Uterus (tissue), 4 donors: ENCODE results near the gene PARD3. TPM values are rescaled to one million over a fixed set of nuclear protein-coding genes. Genes with fewer than 3 reads are reported as not detected.

Source experiments
- DNase-seq, 2 donors: peaks; one replicate each; pipeline ENCODE4 v3.0.0-alpha.2; 2019 to 2020
- H3K27ac ChIP-seq, 2 donors: fragments of 200-600 bp; sonication (generic); 1 replicate in 1 of 2; 2 replicates in 1 of 2; pipeline ENCODE4 v1.5.1; 2016 to 2018
- H3K27me3 ChIP-seq, 2 donors: fragments of 200-600 bp; sonication (generic); one replicate each; pipeline ENCODE4 v1.5.1; 2018 to 2019; ENCODE audit warnings: control low read depth in 1 of 2
- H3K36me3 ChIP-seq, 2 donors: fragments of 200-600 bp; sonication (generic); one replicate each; pipeline ENCODE4 v1.5.1; 2019; ENCODE audit warnings: control low read depth in 1 of 2
- H3K4me1 ChIP-seq, 2 donors: fragments of 200-600 bp; sonication (generic); one replicate each; pipeline ENCODE4 v1.5.1; 2018 to 2019; ENCODE audit warnings: control low read depth in 1 of 2
- H3K4me3 ChIP-seq, 2 donors: fragments of 200-600 bp; sonication (generic); 1 replicate in 1 of 2; 2 replicates in 1 of 2; pipeline ENCODE4 v1.5.1; 2018 to 2019; ENCODE audit warnings: mild to moderate bottlenecking in 1 of 2
- H3K9me3 ChIP-seq, 2 donors: fragments of 200-600 bp; sonication (generic); one replicate each; pipeline ENCODE4 v1.5.1; 2019; ENCODE audit warnings: control low read depth in 1 of 2
- CTCF ChIP-seq, 4 experiments: fragments of 200-600 bp in 2 of 4; fragments of 450-650 bp in 2 of 4; sonication (generic) in 2 of 4; IDR thresholded peaks; one replicate each; pipeline ENCODE4 v1.5.1; 2016 to 2019; ENCODE audit warnings: antibody characterized with exemption in 4 of 4, mild to moderate bottlenecking in 2 of 4, moderate library complexity in 1 of 4
- POLR2A ChIP-seq, 2 donors: fragments of 450-650 bp; IDR thresholded peaks; one replicate each; pipeline ENCODE4 v1.6.1; 2016; ENCODE audit warnings: antibody characterized with exemption in 2 of 2, mild to moderate bottlenecking in 1 of 2, moderate library complexity in 1 of 2
- intact Hi-C: fragments of 100-400 bp; cut with DNase I; formaldehyde crosslinking; loops from one replicate; pipeline ENCODE4 v1.15.1; 2023; ENCODE audit warnings: low total_unique reads
- total RNA-seq, 4 donors: library from RNA; depleted of rRNA in 3 of 4; stranded (reverse); fragments of >200 nt in 3 of 4; gene quantifications; one replicate each; pipeline versions ENCODE4 v1.1.0 to v1.2.4, GENCODE V29; 2014 to 2023
- donor health status: DM: yes; HTN: yes; CAD: no.

PARD3 gene
- total RNA-seq, 4 donors from 2014 or later, result 42.1 to 96.1 (median 51.5) TPM

GRCh38 chr10:34698979-34699378 lies 116.1 kb downstream of the PARD3 start:
- Histone ChIP-seq H3K9me3 (no peaks in the 10 kb centered on the region), H3K27ac (no peak overlapping the region), H3K27me3 (no peaks in the 10 kb centered on the region), H3K4me1 (peaks cover 0 to 3% of the 10 kb centered on the region in 2 donors), H3K36me3 (no peaks in the 10 kb centered on the region), H3K4me3 (no peak overlapping the region)
- TF ChIP-seq POLR2A (IDR thresholded peaks at IDR 0.05), result no peak
- DNase-seq, result no peak
- intact Hi-C loops, result no loop called here

- H3K27ac ChIP-seq, result no peak overlapping the region
- H3K4me1 ChIP-seq, result peaks cover 0 to 3% of the 10 kb centered on the region in 2 donors
- no peaks in the 10 kb centered on the region for H3K27me3 ChIP-seq
- TF ChIP-seq CTCF (IDR thresholded peaks at IDR 0.05), result no peak
- TF ChIP-seq POLR2A (IDR thresholded peaks at IDR 0.05), result no peak
- H3K36me3 ChIP-seq, result no peaks in the 10 kb centered on the region
- intact Hi-C loops, result no loop called here
- H3K9me3 ChIP-seq, result no peaks in the 10 kb centered on the region
- H3K4me3 ChIP-seq, result no peak overlapping the region
- no peak for DNase-seq
Measured at GRCh38 chr10:34698248-34698831, 116.8 kb downstream of the PARD3 start.

DNA sequence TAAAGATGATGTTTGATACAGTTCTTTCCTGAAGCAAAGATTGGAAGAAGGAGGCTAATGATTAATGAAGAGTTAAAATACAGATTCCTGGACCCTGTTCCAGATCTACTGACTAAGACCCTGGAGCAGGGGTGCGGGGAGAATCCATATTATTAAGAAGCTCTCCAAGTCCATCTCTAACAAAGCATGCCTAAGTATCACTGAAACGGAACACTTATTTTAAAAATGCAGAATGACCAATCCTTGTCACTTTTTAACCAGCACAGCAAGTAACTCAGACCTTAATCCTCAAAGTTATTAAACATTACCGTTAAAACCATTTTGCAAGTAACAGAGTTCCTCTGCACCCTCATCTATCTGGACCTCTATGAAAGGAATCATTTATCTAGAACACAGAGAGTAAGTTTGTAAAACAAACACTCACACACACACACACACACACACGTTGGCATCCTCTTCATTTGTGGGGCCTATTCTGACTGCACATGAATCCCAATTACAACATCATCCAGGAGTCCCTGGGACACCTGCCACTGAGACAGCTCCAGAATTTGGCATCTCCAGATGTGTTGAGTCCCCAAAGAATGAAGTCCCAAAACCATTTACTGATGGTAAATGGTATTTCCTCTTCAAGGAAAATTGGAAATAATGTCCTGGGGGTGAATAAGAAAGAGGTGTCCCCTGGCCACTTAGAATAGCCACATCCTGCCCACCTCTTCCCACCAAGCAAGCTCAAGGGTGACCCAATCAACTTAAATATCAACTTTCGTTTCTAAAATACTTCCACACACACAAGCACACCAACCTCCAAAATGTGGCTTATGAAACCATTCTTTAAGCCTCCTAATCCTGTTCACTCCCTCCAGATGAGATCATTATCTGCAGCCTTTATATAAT lies 117.5 kb downstream of the PARD3 start:
- no peak for TF ChIP-seq POLR2A (IDR thresholded peaks at IDR 0.05)
- no peak for TF ChIP-seq CTCF (IDR thresholded peaks at IDR 0.05)
- Histone ChIP-seq H3K27me3 (no peaks in the 10 kb centered on the region), H3K4me1 (peaks cover 0 to 1% of the 10 kb centered on the region in 2 donors)

GRCh38 chr10:34696423-34696822 lies 118.7 kb downstream of the PARD3 start:
- Histone ChIP-seq H3K9me3 (no peaks in the 10 kb centered on the region), H3K36me3 (no peaks in the 10 kb centered on the region), H3K27ac (no peak overlapping the region), H3K4me3 (no peak overlapping the region), H3K27me3 (no peaks in the 10 kb centered on the region), H3K4me1 (no peaks in the 10 kb centered on the region)
- TF ChIP-seq CTCF (IDR thresholded peaks at IDR 0.05) (no peak), POLR2A (IDR thresholded peaks at IDR 0.05) (no peak)
- DNase-seq, result no peak
- intact Hi-C loops, result no loop called here

More for the DNA sequence above, 117.5 kb downstream of the PARD3 start:
- Histone ChIP-seq H3K36me3 (no peaks in the 10 kb centered on the region), H3K9me3 (no peaks in the 10 kb centered on the region), H3K27ac (no peak overlapping the region), H3K4me3 (no peak overlapping the region)
- DNase-seq, result no peak
- intact Hi-C loops, result no loop called here

GRCh38 chr10:34690383-34691049 lies 124.6 kb downstream of the PARD3 start:
- Histone ChIP-seq H3K36me3 (no peaks in the 10 kb centered on the region), H3K27ac (no peak overlapping the region), H3K27me3 (no peaks in the 10 kb centered on the region), H3K4me3 (no peak overlapping the region), H3K9me3 (no peaks in the 10 kb centered on the region), H3K4me1 (peaks cover 0 to 9% of the 10 kb centered on the region in 2 donors)
- DNase-seq, result no peak
- TF ChIP-seq CTCF (IDR thresholded peaks at IDR 0.05) (no peak), POLR2A (IDR thresholded peaks at IDR 0.05) (no peak)
- intact Hi-C loops, result no loop called here
